K562 (cell line): ENCODE data around the gene CAMK2N1. TPM values are rescaled to one million over a fixed set of nuclear protein-coding genes. Genes with fewer than 3 reads are reported as not detected.

Source experiments
- ASH1L ChIP-seq: fragments of 450-650 bp; IDR thresholded peaks from 2 replicates; pipeline ENCODE4 v1.6.1; 2018; ENCODE audit warnings: borderline replicate concordance, mild to moderate bottlenecking, low read depth; ENCODE audit not compliant: partially characterized antibody
- CBX1 ChIP-seq: sonication (generic); IDR thresholded peaks from 2 replicates; pipeline ENCODE4 v1.6.1; 2016; ENCODE audit warnings: antibody characterized with exemption, low read depth, mild to moderate bottlenecking
- CEBPZ ChIP-seq: fragments of 150-350 bp; IDR thresholded peaks from 2 replicates; pipeline ENCODE4 v1.6.1; 2014; ENCODE audit warnings: low read depth, mild to moderate bottlenecking, low read length, borderline replicate concordance
- GTF2F1 ChIP-seq: IDR thresholded peaks from 2 replicates; pipeline ENCODE4 v1.6.1; 2011; ENCODE audit warnings: low read depth, low read length, improper control_type of control experiment
- HEY1 ChIP-seq: fragments of 250-450 bp; sonication (Bioruptor Pico); IDR thresholded peaks from 2 replicates; pipeline ENCODE4 v1.5.0; 2020; ENCODE audit warnings: mild to moderate bottlenecking, moderate library complexity, borderline replicate concordance
- HOMEZ ChIP-seq: fragments of 250-450 bp; sonication (Bioruptor Pico); IDR thresholded peaks from 2 replicates; pipeline ENCODE4 v1.4.0; 2020; ENCODE audit warnings: mild to moderate bottlenecking, moderate library complexity
- ID3 ChIP-seq, 2 experiments: fragments of 250-450 bp in 1 of 2; fragments of 450-650 bp in 1 of 2; sonication (Bioruptor Pico) in 1 of 2; IDR thresholded peaks; 2 replicates each; pipeline versions ENCODE4 v1.6.1 to v1.8.0; 2016 to 2021; ENCODE audit warnings: mild to moderate bottlenecking in 2 of 2, moderate library complexity in 2 of 2, missing compliant biosample characterization in 1 of 2, missing genetic modification characterization in 1 of 2
- JUNB ChIP-seq: fragments of 450-650 bp; formaldehyde crosslinking; conservative IDR thresholded peaks from 2 replicates; pipeline ENCODE4 v1.4.0; 2020; ENCODE audit warnings: mild to moderate bottlenecking
- MED1 ChIP-seq: sonication (generic); formaldehyde crosslinking; IDR thresholded peaks from 2 replicates; pipeline ENCODE4 v1.8.1; 2023; ENCODE audit warnings: missing genetic modification reagents, borderline replicate concordance
- RBM14 ChIP-seq: fragments of 200-400 bp; formaldehyde crosslinking; IDR thresholded peaks from 2 replicates; pipeline ENCODE4 v1.6.1; 2018; ENCODE audit warnings: low read depth, mild to moderate bottlenecking, low read length, moderate library complexity, borderline replicate concordance; ENCODE audit not compliant: insufficient read depth
- SAFB ChIP-seq: fragments of 200-400 bp; formaldehyde crosslinking; IDR thresholded peaks from 2 replicates; pipeline ENCODE4 v1.6.1; 2017; ENCODE audit warnings: low read depth, low read length, borderline replicate concordance
- SAP30 ChIP-seq: fragments of 200-600 bp; sonication (generic); IDR thresholded peaks from 2 replicates; pipeline ENCODE4 v1.6.1; 2012; ENCODE audit warnings: borderline replicate concordance, low read depth, mild to moderate bottlenecking, moderate library complexity, low read length, control low read depth, inconsistent platforms; ENCODE audit not compliant: insufficient read depth, poor library complexity, severe bottlenecking
- SMARCE1 ChIP-seq: fragments of 450-650 bp; IDR thresholded peaks from 2 replicates; pipeline ENCODE4 v1.7.1; 2016; ENCODE audit warnings: mild to moderate bottlenecking
- SNIP1 ChIP-seq: fragments of 450-650 bp; IDR thresholded peaks from 2 replicates; pipeline ENCODE4 v1.7.1; 2017; ENCODE audit warnings: low read depth, mild to moderate bottlenecking
- SP1 ChIP-seq: sonication (generic); formaldehyde crosslinking; IDR thresholded peaks from 2 replicates; pipeline ENCODE4 v1.8.1; 2022; ENCODE audit warnings: mild to moderate bottlenecking, missing genetic modification reagents
- ZBTB33 ChIP-seq: sonication (generic); formaldehyde crosslinking; IDR thresholded peaks from 2 replicates; pipeline ENCODE4 v1.8.1; 2023; ENCODE audit warnings: mild to moderate bottlenecking, missing genetic modification reagents
- polyA plus RNA-seq, 8 experiments: library from polyadenylated mRNA; depleted of rRNA in 4 of 8; stranded (reverse) in 5 of 8; unstranded in 3 of 8; fragments of >200 nt; fragmentation: Nextera tagmentation in 2 of 8; fragmentation: Illumina TruSeq in 1 of 8; extraction: Ambion mirVana in 2 of 8; extraction: Trizol in 1 of 8; gene quantifications; 2 replicates each; pipeline versions ENCODE4 v1.2.1 to v1.2.3, GENCODE V29; 2011 to 2014; ENCODE audit warnings: inconsistent platforms in 1 of 8, missing spikeins in 1 of 8
- total RNA-seq, 7 experiments: library from RNA; depleted of rRNA in 6 of 7; stranded (reverse); fragments of >200 nt in 6 of 7; fragmentation: Illumina TruSeq in 2 of 7; extraction: Trizol in 2 of 7; gene quantifications; 2 replicates each; pipeline versions ENCODE4 v1.2.1 to v1.2.3, GENCODE V29; 2011 to 2021; ENCODE audit warnings: low replicate concordance in 1 of 7

Gene CAMK2N1
- total and polyA plus RNA-seq, 9 of the 15 experiments (the other 6 are each of a cell fraction or from before 2014, with no cell fraction given) = 0.09 to 1.4 (median 0.34) TPM

- TF ChIP-seq RBM14 = no peak
- no peak for TF ChIP-seq SP1 (CRISPR knock-in tag)
- no peak for TF ChIP-seq ASH1L
- TF ChIP-seq ID3 (CRISPR knock-in tag; IDR thresholded peaks at IDR 0.05) = no peak
- TF ChIP-seq ID3 (tag; IDR thresholded peaks at IDR 0.05) = 0 out of 2 replicates have a peak, but pooled peaks have one; percentile 28
- TF ChIP-seq HOMEZ (CRISPR knock-in tag) = no peak
- no peak for TF ChIP-seq HEY1 (CRISPR knock-in tag)
- no peak for TF ChIP-seq SNIP1
- TF ChIP-seq SAP30 = no peak
- TF ChIP-seq SMARCE1 = no peak
- TF ChIP-seq MED1 (CRISPR knock-in tag) = no peak
- TF ChIP-seq JUNB (CRISPR knock-in tag) = no peak
- no peak for TF ChIP-seq ZBTB33 (CRISPR knock-in tag)
- 0 out of 2 replicates have a peak, but pooled peaks have one; percentile 22 for TF ChIP-seq SAFB
- TF ChIP-seq GTF2F1 = no peak
- no peak for TF ChIP-seq CEBPZ
- TF ChIP-seq CBX1 = no peak
Observed at GRCh38 chr1:20486457-20487235, 636 bp upstream of the CAMK2N1 start (continued).
